HL-60 (cell line): ENCODE data around the gene MTMR3.

Source experiments
- DNase-seq, 2 experiments: peaks; one replicate each; pipeline ENCODE4 v3.0.0-alpha.2; 2010 to 2020; ENCODE audit warnings: low read depth in 1 of 2, low spot score in 1 of 2
- H3K27ac ChIP-seq: fragments of 250-450 bp; sonication (Bioruptor Pico); replicated peaks from 2 replicates; pipeline ENCODE4 v1.5.1; 2020; ENCODE audit warnings: mild to moderate bottlenecking, moderate library complexity
- H3K27me3 ChIP-seq: fragments of 250-450 bp; sonication (Bioruptor Pico); 2 replicates; pipeline ENCODE4 v1.5.1; 2021; ENCODE audit warnings: mild to moderate bottlenecking, moderate library complexity; ENCODE audit not compliant: insufficient read depth, poor library complexity, severe bottlenecking
- H3K4me3 ChIP-seq: replicated peaks from 2 replicates; pipeline ENCODE4 v1.5.1; 2011; ENCODE audit warnings: mild to moderate bottlenecking, control low read depth, low read length; ENCODE audit not compliant: insufficient read depth
- CTCF ChIP-seq: IDR thresholded peaks from one replicate; pipeline ENCODE4 v1.5.1; 2011; ENCODE audit warnings: low read length, control low read depth, inconsistent platforms; ENCODE audit not compliant: insufficient read depth
- GABPA ChIP-seq: IDR thresholded peaks from 2 replicates; pipeline ENCODE4 v1.6.1; 2012; ENCODE audit warnings: low read depth
- POLR2AphosphoS5 ChIP-seq: IDR thresholded peaks from 2 replicates; pipeline ENCODE4 v1.6.1; 2012; ENCODE audit warnings: low read depth
- REST ChIP-seq: IDR thresholded peaks from 2 replicates; pipeline ENCODE4 v1.6.1; 2012; ENCODE audit warnings: low read depth; ENCODE audit not compliant: insufficient replicate concordance
- SPI1 ChIP-seq: IDR thresholded peaks from 2 replicates; pipeline ENCODE4 v1.6.1; 2012; ENCODE audit warnings: low read depth, mild to moderate bottlenecking, borderline replicate concordance

MTMR3 gene

GRCh38 chr22:30031764-30032455 is 148.9 kb downstream of the MTMR3 start:
- no peak overlapping the region for H3K27ac ChIP-seq
- DNase-seq, result peak in 1 of 2 experiments; percentile 36
- H3K4me3 ChIP-seq, result no peak overlapping the region
- no peaks in the 10 kb centered on the region for H3K27me3 ChIP-seq
- no peak for TF ChIP-seq CTCF
- TF ChIP-seq POLR2AphosphoS5, result no peak
- TF ChIP-seq SPI1, result peak; percentile 70; the same call in 1 of the 2 replicates
- TF ChIP-seq GABPA, result no peak
- TF ChIP-seq REST, result no peak

- Histone ChIP-seq H3K27ac (peak overlapping the region; percentile 35), H3K4me3 (no peak overlapping the region), H3K27me3 (no peaks in the 10 kb centered on the region)
- DNase-seq, result peak; percentile 53 to 81
- no peak for TF ChIP-seq GABPA
- TF ChIP-seq POLR2AphosphoS5, result no peak
- peak; percentile 93 for TF ChIP-seq SPI1
- TF ChIP-seq REST, result no peak
- TF ChIP-seq CTCF, result no peak
These were observed 150.2 kb downstream of the MTMR3 start for GRCh38 chr22:30033137-30033536.

- H3K27me3 ChIP-seq, result no peaks in the 10 kb centered on the region
- peak in 1 of 2 experiments; percentile 57 for DNase-seq
- TF ChIP-seq REST, result no peak
- TF ChIP-seq SPI1, result no peak
- no peak overlapping the region for H3K4me3 ChIP-seq
- H3K27ac ChIP-seq, result no peak overlapping the region
These were observed 150.9 kb downstream of the MTMR3 start for GRCh38 chr22:30033901-30034300.
